Liver (tissue), 9 donors: Measurements from ENCODE around the gene FIG4. TPM values are rescaled to one million over a fixed set of nuclear protein-coding genes. Genes with fewer than 3 reads are reported as not detected.
"Not testable (repeated sequence)": the region's sequence is repeated elsewhere in the genome, so short reads cannot be mapped to it uniquely, and the experiment has no call there.

Experiments used
- DNase-seq: peaks from one replicate; pipeline ENCODE4 v3.0.0-alpha.2; 2017; ENCODE audit warnings: low spot score
- H3K27ac ChIP-seq, 2 donors: one replicate each; pipeline ENCODE4 v1.7.0; 2013; ENCODE audit warnings: inconsistent platforms in 2 of 2, low read length in 2 of 2, control low read depth in 1 of 2, low read depth in 1 of 2, mild to moderate bottlenecking in 1 of 2
- H3K27me3 ChIP-seq, 4 donors: one replicate each; pipeline versions ENCODE4 v1.6.1 to v1.7.0; 2013; ENCODE audit warnings: low read length in 3 of 4, inconsistent platforms in 1 of 4, mild to moderate bottlenecking in 1 of 4, moderate library complexity in 1 of 4; ENCODE audit not compliant: control insufficient read depth in 4 of 4, insufficient read depth in 4 of 4
- H3K36me3 ChIP-seq, 4 donors: one replicate each; pipeline versions ENCODE4 v1.6.1 to v1.7.0; 2013; ENCODE audit warnings: low read length in 3 of 4, mild to moderate bottlenecking in 3 of 4, low read depth in 1 of 4, moderate library complexity in 1 of 4; ENCODE audit not compliant: control insufficient read depth in 4 of 4, insufficient read depth in 3 of 4
- H3K4me1 ChIP-seq, 4 donors: one replicate each; pipeline versions ENCODE4 v1.6.1 to v1.7.0; 2013; ENCODE audit warnings: low read length in 3 of 4, mild to moderate bottlenecking in 3 of 4, moderate library complexity in 1 of 4; ENCODE audit not compliant: control insufficient read depth in 4 of 4, insufficient read depth in 4 of 4
- H3K4me3 ChIP-seq, 3 donors: one replicate each; pipeline versions ENCODE4 v1.6.1 to v1.7.0; 2013; ENCODE audit warnings: low read length in 3 of 3, control low read depth in 1 of 3, low read depth in 1 of 3, mild to moderate bottlenecking in 1 of 3
- H3K9ac ChIP-seq, 2 donors: one replicate each; pipeline ENCODE4 v1.7.0; 2013; ENCODE audit warnings: low read length in 2 of 2, mild to moderate bottlenecking in 2 of 2, moderate library complexity in 2 of 2, control low read depth in 1 of 2, low read depth in 1 of 2
- H3K9me3 ChIP-seq, 4 donors: one replicate each; pipeline versions ENCODE4 v1.6.1 to v1.7.0; 2013; ENCODE audit warnings: low read length in 3 of 4; ENCODE audit not compliant: control insufficient read depth in 4 of 4
- CTCF ChIP-seq: fragments of 150-350 bp; IDR thresholded peaks from 2 replicates; pipeline ENCODE4 v1.5.1; 2017; ENCODE audit warnings: improper control_type of control experiment, low read depth, low read length; ENCODE audit not compliant: missing input control
- EGR1 ChIP-seq, 2 donors: IDR thresholded peaks; 2 replicates each; pipeline ENCODE4 v1.6.1; 2016 to 2018; ENCODE audit warnings: antibody characterized with exemption in 2 of 2, low read depth in 2 of 2
- FOXA1 ChIP-seq: IDR thresholded peaks from 2 replicates; pipeline ENCODE4 v1.6.1; 2016; ENCODE audit warnings: antibody characterized with exemption
- FOXA2 ChIP-seq: IDR thresholded peaks from 2 replicates; pipeline ENCODE4 v1.6.1; 2016; ENCODE audit warnings: antibody characterized with exemption
- GABPA ChIP-seq, 2 donors: IDR thresholded peaks in 1 of 2; conservative IDR thresholded peaks in 1 of 2; 2 replicates each; pipeline ENCODE4 v1.6.1; 2016; ENCODE audit warnings: antibody characterized with exemption in 2 of 2, mild to moderate bottlenecking in 1 of 2, moderate library complexity in 1 of 2
- HNF4A ChIP-seq, 2 donors: conservative IDR thresholded peaks; 2 replicates each; pipeline ENCODE4 v1.6.1; 2016; ENCODE audit warnings: antibody characterized with exemption in 2 of 2, mild to moderate bottlenecking in 2 of 2
- HNF4G ChIP-seq: IDR thresholded peaks from 2 replicates; pipeline ENCODE4 v1.6.1; 2016; ENCODE audit warnings: antibody characterized with exemption
- MAX ChIP-seq: IDR thresholded peaks from 2 replicates; pipeline ENCODE4 v1.6.1; 2016; ENCODE audit warnings: antibody characterized with exemption
- NR2F2 ChIP-seq: IDR thresholded peaks from 2 replicates; pipeline ENCODE4 v1.6.1; 2016; ENCODE audit warnings: antibody characterized with exemption
- SP1 ChIP-seq: IDR thresholded peaks from 2 replicates; pipeline ENCODE4 v1.6.1; 2018; ENCODE audit warnings: antibody characterized with exemption, mild to moderate bottlenecking
- TAF1 ChIP-seq: conservative IDR thresholded peaks from 2 replicates; pipeline ENCODE4 v1.6.1; 2016; ENCODE audit warnings: antibody characterized with exemption, mild to moderate bottlenecking
- WGBS: extraction: QIAGEN DNeasy Blood & Tissue Kit; methylation state at CpG from one replicate; pipeline ENCODE4 v1.1.7; 2013; 5-methylcytosine and 5-hydroxymethylcytosine counted together
- polyA plus RNA-seq, 2 donors: library from polyadenylated mRNA; stranded (reverse) in 1 of 2; unstranded in 1 of 2; fragments of 200-250 nt in 1 of 2; fragments of >200 nt in 1 of 2; fragmentation: Nextera tagmentation in 1 of 2; extraction: Ambion mirVana in 1 of 2; gene quantifications; one replicate each; pipeline versions ENCODE4 v1.2.1 to v1.2.3, GENCODE V29; 2013 to 2015
- total RNA-seq, 2 donors: library from RNA; depleted of rRNA; stranded (reverse); fragments of >200 nt; gene quantifications; one replicate each; pipeline ENCODE4 v1.2.3, GENCODE V29; 2014
- TF ChIP-seq, protein P1 (sequence below): IDR thresholded peaks from 2 replicates; pipeline ENCODE4 v1.6.1; 2016; ENCODE audit warnings: antibody characterized with exemption, mild to moderate bottlenecking
- TF ChIP-seq, protein P2 (sequence below): IDR thresholded peaks from 2 replicates; pipeline ENCODE4 v1.6.1; 2016; ENCODE audit warnings: antibody characterized with exemption
- donor health status: healthy.
- donor health status: healthy.
- donor health status: healthy.
- donor health status: healthy.
- donor health status: healthy.

Gene FIG4
- total and polyA plus RNA-seq, 4 donors, result 3.4 to 8.7 (median 4.6) TPM

DNA sequence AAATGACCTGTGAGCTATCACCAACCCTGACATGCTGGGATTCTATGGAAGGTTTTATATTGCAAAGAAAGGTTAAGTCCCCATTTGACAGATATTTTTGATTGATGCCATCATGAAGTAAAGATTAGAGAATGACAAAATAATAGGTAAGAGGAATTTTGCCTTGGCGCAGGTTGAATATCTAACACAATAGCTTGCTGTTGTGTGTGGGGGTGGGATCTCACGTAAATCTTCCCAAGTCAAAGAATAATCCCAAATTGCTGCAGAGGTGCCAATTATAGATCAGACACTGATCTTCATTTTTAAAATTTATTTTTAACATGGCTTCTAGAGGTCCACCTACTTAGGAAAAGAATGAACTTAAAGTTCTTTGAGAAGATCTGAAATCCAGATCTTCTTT lies 135.5 kb downstream of the FIG4 start (continued):
- TF ChIP-seq CTCF (no peak), NR2F2 (no peak), FOXA2 (no peak)

GRCh38 chr6:109831352-109831751 lies 140.3 kb downstream of the FIG4 start:
- not testable (repeated sequence) for H3K27me3 ChIP-seq, H3K27ac ChIP-seq, H3K4me1 ChIP-seq, H3K4me3 ChIP-seq, DNase-seq, H3K9me3 ChIP-seq, H3K36me3 ChIP-seq, H3K9ac ChIP-seq

DNA sequence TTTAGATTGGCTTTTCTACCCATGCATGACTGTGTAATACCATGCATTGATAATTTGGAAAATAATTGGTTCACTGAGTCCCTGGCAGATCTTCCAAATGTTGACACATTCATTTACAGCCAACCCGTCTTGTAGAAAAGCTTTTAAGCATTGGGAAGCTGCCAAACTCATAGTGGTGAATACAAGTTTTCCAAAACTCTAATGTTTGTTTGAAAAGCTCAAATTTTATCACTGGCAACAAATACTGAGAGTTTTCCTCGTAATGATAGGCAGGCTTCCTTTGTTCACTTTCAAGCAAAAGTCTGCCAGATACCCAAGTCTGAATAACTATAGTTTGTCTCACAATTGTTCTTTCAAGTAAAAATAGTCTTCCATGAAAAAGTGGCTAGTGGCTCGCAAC lies 143.0 kb downstream of the FIG4 start:
- H3K27me3 ChIP-seq, result no peaks in the 10 kb centered on the region
- no peak for DNase-seq
- H3K4me3 ChIP-seq, result no peak overlapping the region
- no peak overlapping the region for H3K27ac ChIP-seq
- TF ChIP-seq EGR1 (IDR thresholded peaks at IDR 0.05; ENCODE audit: low read depth in 2 of 2), result no peak
- TF ChIP-seq CTCF, result no peak
- TF ChIP-seq TAF1, result no peak
- TF ChIP-seq, protein P1, sequence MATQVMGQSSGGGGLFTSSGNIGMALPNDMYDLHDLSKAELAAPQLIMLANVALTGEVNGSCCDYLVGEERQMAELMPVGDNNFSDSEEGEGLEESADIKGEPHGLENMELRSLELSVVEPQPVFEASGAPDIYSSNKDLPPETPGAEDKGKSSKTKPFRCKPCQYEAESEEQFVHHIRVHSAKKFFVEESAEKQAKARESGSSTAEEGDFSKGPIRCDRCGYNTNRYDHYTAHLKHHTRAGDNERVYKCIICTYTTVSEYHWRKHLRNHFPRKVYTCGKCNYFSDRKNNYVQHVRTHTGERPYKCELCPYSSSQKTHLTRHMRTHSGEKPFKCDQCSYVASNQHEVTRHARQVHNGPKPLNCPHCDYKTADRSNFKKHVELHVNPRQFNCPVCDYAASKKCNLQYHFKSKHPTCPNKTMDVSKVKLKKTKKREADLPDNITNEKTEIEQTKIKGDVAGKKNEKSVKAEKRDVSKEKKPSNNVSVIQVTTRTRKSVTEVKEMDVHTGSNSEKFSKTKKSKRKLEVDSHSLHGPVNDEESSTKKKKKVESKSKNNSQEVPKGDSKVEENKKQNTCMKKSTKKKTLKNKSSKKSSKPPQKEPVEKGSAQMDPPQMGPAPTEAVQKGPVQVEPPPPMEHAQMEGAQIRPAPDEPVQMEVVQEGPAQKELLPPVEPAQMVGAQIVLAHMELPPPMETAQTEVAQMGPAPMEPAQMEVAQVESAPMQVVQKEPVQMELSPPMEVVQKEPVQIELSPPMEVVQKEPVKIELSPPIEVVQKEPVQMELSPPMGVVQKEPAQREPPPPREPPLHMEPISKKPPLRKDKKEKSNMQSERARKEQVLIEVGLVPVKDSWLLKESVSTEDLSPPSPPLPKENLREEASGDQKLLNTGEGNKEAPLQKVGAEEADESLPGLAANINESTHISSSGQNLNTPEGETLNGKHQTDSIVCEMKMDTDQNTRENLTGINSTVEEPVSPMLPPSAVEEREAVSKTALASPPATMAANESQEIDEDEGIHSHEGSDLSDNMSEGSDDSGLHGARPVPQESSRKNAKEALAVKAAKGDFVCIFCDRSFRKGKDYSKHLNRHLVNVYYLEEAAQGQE, result no peak
- TF ChIP-seq, protein P2, sequence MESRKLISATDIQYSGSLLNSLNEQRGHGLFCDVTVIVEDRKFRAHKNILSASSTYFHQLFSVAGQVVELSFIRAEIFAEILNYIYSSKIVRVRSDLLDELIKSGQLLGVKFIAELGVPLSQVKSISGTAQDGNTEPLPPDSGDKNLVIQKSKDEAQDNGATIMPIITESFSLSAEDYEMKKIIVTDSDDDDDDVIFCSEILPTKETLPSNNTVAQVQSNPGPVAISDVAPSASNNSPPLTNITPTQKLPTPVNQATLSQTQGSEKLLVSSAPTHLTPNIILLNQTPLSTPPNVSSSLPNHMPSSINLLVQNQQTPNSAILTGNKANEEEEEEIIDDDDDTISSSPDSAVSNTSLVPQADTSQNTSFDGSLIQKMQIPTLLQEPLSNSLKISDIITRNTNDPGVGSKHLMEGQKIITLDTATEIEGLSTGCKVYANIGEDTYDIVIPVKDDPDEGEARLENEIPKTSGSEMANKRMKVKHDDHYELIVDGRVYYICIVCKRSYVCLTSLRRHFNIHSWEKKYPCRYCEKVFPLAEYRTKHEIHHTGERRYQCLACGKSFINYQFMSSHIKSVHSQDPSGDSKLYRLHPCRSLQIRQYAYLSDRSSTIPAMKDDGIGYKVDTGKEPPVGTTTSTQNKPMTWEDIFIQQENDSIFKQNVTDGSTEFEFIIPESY, result no peak
- TF ChIP-seq MAX, result no peak
- TF ChIP-seq GABPA (IDR thresholded peaks at IDR 0.05 in 1 of 2, conservative IDR thresholded peaks at IDR 0.05 in 1 of 2), result no peak
- TF ChIP-seq HNF4A (conservative IDR thresholded peaks at IDR 0.05), result no peak
- no peak for TF ChIP-seq FOXA1
- no peak for TF ChIP-seq HNF4G
- no peak for TF ChIP-seq SP1
- H3K4me1 ChIP-seq, result no peaks in the 10 kb centered on the region
- no peaks in the 10 kb centered on the region for H3K9me3 ChIP-seq
- H3K36me3 ChIP-seq, result no peaks in the 10 kb centered on the region
- no peak overlapping the region for H3K9ac ChIP-seq
- WGBS, result 59% methylated on average over 3 of the region's 3 CpGs
